GM12801 (cell line): ENCODE data around the gene DRICH1.

Experiments used
- CTCF ChIP-seq: IDR thresholded peaks from one replicate; pipeline ENCODE4 v1.5.1; 2011; ENCODE audit warnings: control low read depth; ENCODE audit not compliant: insufficient read length; ENCODE audit errors: extremely low read depth

The DRICH1 gene

GRCh38 chr22:23608583-23608982, 23.5 kb downstream of the DRICH1 start:
- no peak for TF ChIP-seq CTCF

- no peak for TF ChIP-seq CTCF
These were observed 25.7 kb downstream of the DRICH1 start for GRCh38 chr22:23606204-23607131.

- no peak for TF ChIP-seq CTCF
These were observed 27.0 kb downstream of the DRICH1 start for GRCh38 chr22:23604939-23605712.

GRCh38 chr22:23603266-23603665, 28.9 kb downstream of the DRICH1 start:
- TF ChIP-seq CTCF: no peak

GRCh38 chr22:23598805-23599518, 33.2 kb downstream of the DRICH1 start:
- TF ChIP-seq CTCF: no peak

GRCh38 chr22:23591846-23592245, 40.3 kb downstream of the DRICH1 start:
- TF ChIP-seq CTCF: no peak
